OCI-LY1 (cell line): ENCODE data around the gene HACE1.

Experiments
- EZH2 ChIP-seq: fragments of 200-600 bp; sonication (generic), shearing (Covaris generic); IDR thresholded peaks from 2 replicates; pipeline ENCODE4 v1.8.0; 2017; ENCODE audit warnings: borderline replicate concordance, mixed run types, mild to moderate bottlenecking, antibody characterized with exemption, low read length, moderate library complexity, mixed read lengths
- TF ChIP-seq, protein P1 (sequence below): fragments of 200-600 bp; sonication (generic), shearing (Covaris generic); IDR thresholded peaks from 2 replicates; pipeline ENCODE4 v1.5.1; 2017; ENCODE audit warnings: mild to moderate bottlenecking, antibody characterized with exemption, low read length, moderate library complexity, mixed read lengths

DNA sequence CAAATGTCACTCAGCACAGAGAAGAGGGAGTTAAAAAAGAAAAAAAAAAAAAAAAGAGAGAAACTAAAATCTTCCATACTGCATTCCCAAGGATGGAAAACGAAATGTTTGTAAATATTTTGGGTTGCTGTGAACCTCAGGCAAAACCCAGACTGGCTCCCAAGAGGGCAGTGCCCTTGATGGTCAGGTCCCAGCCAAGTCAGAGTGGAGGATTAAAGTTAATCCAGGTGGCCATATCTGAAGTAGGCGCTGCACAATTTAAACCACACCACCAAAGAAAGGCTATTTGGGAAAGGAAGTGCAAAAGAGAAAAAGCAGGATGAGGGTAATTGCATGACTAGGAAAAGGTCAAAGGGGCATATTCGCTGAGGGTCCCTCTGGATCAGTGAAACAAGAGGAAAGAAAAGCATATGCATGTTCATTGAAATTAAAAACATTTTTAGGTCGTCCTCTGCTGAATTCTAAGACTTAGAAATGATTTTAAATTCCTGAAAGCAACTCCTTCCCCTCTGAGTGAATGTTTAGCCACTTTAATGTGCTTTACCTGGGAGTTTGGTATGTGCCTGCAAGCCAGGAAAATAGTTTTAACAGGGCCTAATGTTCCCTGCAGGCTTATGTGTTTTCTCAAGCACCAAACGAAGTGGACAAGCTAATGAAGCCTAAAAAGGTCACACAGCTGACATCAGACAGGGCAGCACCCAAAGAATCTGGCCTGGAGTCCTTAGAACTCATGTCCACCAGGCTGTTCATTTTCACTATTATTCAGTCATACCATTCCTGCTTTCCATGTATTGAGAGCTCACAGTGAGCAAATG, 159.1 kb downstream of the HACE1 start:
- TF ChIP-seq, protein P1, sequence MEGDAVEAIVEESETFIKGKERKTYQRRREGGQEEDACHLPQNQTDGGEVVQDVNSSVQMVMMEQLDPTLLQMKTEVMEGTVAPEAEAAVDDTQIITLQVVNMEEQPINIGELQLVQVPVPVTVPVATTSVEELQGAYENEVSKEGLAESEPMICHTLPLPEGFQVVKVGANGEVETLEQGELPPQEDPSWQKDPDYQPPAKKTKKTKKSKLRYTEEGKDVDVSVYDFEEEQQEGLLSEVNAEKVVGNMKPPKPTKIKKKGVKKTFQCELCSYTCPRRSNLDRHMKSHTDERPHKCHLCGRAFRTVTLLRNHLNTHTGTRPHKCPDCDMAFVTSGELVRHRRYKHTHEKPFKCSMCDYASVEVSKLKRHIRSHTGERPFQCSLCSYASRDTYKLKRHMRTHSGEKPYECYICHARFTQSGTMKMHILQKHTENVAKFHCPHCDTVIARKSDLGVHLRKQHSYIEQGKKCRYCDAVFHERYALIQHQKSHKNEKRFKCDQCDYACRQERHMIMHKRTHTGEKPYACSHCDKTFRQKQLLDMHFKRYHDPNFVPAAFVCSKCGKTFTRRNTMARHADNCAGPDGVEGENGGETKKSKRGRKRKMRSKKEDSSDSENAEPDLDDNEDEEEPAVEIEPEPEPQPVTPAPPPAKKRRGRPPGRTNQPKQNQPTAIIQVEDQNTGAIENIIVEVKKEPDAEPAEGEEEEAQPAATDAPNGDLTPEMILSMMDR, result no peak
- no peak for TF ChIP-seq EZH2
